ENCODE measurements around the gene NSMCE1. TPM values are rescaled to one million over a fixed set of nuclear protein-coding genes. Genes with fewer than 3 reads are reported as not detected.

Gene NSMCE1
- total and polyA plus RNA-seq, 4 donors: 50.4 to 76.9 (median 66.8) TPM

DNA sequence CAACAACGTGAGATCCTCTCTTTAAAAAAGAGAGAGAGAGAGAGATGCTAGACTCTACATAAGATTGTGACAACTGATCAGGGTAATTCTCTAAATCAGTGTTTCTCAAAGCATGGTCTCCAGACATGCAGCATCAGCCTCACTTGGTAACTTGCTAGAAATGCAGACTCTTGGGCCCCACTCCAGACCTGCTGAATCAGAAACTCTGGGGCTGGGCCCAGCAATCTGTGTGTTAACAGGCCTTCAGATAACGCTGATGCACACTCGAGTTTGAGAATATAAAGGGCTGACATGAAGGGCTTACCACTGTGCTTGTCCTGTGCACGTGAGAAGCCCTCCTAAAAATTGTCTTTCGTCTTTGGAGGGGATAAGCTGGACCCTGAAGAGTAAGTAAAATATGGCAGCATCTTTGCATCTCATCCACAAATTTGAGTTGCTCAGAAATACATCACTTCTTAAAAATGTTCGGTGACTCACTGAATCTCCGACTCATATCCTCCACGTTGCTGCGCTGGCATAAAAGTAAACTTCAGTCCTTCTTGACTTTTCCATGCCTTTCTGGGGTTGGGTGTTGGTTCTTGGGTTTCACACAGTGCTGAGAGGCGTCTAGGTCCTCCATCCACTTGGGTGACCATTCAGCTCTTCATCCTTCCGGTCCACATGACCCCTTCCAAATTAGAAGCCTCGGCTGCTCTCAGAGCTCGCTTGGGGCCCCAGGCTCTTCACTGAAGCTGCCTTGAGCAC is 91.4 kb downstream of the NSMCE1 start:
- no peak for DNase-seq (ENCODE audit: low read depth in 4 of 6, low spot score in 6 of 6)
- Histone ChIP-seq H3K27me3 (ENCODE audit: control insufficient read depth, insufficient read depth, low read length) (no peaks in the 10 kb centered on the region), H3K4me3 (ENCODE audit: low read depth, low read length) (no peak overlapping the region), H3K4me1 (ENCODE audit: control insufficient read depth, insufficient read depth, low read length) (peaks cover 7% of the 10 kb centered on the region), H3K36me3 (ENCODE audit: control insufficient read depth, insufficient read depth, low read length) (no peaks in the 10 kb centered on the region), H3K9me3 (ENCODE audit: control insufficient read depth, insufficient read depth, low read length) (no peaks in the 10 kb centered on the region), H3K27ac (ENCODE audit: low read depth, low read length) (no peak overlapping the region)
- 93% methylated on average over 12 of the region's 13 CpGs for WGBS (ENCODE audit: insufficient coverage)

DNA sequence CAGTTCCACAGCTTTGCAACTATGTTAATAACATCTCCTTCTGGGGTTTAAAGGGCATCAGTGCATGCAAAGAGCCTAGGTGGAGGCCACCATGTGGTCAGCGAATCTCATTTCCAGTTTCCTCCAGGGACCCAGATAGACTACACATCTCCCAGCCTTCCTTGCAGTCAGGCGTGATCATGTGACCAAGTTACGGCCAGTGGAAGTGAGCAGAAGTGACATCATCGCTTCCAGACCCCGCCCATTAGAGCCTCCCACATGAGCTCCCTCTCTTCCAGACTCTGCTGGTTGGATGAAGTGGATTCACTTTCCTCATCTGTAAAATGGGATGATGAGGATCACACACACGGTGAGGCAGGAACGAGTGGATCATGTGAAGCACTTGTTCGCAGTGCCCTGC is 92.7 kb downstream of the NSMCE1 start:
- Histone ChIP-seq H3K27ac (ENCODE audit: low read depth, low read length) (no peak overlapping the region), H3K27me3 (ENCODE audit: control insufficient read depth, insufficient read depth, low read length) (no peaks in the 10 kb centered on the region), H3K4me3 (ENCODE audit: low read depth, low read length) (no peak overlapping the region), H3K4me1 (ENCODE audit: control insufficient read depth, insufficient read depth, low read length) (peaks cover 7% of the 10 kb centered on the region), H3K9me3 (ENCODE audit: control insufficient read depth, insufficient read depth, low read length) (no peaks in the 10 kb centered on the region), H3K36me3 (ENCODE audit: control insufficient read depth, insufficient read depth, low read length) (no peaks in the 10 kb centered on the region)
- no peak for DNase-seq (ENCODE audit: low read depth in 4 of 6, low spot score in 6 of 6)
- 98% methylated on average over 7 of the region's 8 CpGs for WGBS (ENCODE audit: insufficient coverage)

Other genes with a start within 250 kb of the NSMCE1 start
- under 1 TPM; 0.30 to 0.55 TPM for gene C16orf82, start 201.8 kb downstream of the NSMCE1 start, total RNA-seq
- under 1 TPM; 0.19 to 0.56 TPM for gene C16orf82, start 201.8 kb downstream of the NSMCE1 start, polyA plus RNA-seq (ENCODE audit: insufficient read length in 2 of 2)
- gene KDM8, start 65.2 kb downstream of the NSMCE1 start, total RNA-seq: 1 to 10 TPM; 4.2 to 7.2 TPM
- 1 to 10 TPM; 9.2 to 9.7 TPM for gene KDM8, start 65.2 kb downstream of the NSMCE1 start, polyA plus RNA-seq (ENCODE audit: insufficient read length in 2 of 2)
- gene IL4R, start 45.2 kb upstream of the NSMCE1 start, total RNA-seq: 1 to 10 TPM; 9.1 to 9.8 TPM
- 1 to 10 TPM; 6.1 to 9.0 TPM for gene IL4R, start 45.2 kb upstream of the NSMCE1 start, polyA plus RNA-seq (ENCODE audit: insufficient read length in 2 of 2)
- gene IL21R, start 133.4 kb upstream of the NSMCE1 start, total RNA-seq: under 1 TPM; 0.06 to 0.30 TPM
- under 1 TPM; 0.41 to 0.93 TPM for gene IL21R, start 133.4 kb upstream of the NSMCE1 start, polyA plus RNA-seq (ENCODE audit: insufficient read length in 2 of 2)